Putamen (tissue), 1 donor: ENCODE measurements around the gene PRDM10.

Source experiments
- DNase-seq: peaks from one replicate; pipeline ENCODE4 v3.0.0-alpha.2; 2016; ENCODE audit warnings: low spot score

Gene PRDM10

GRCh38 chr11:129945373-129945772, 57.3 kb downstream of the PRDM10 start:
- no peak for DNase-seq

- DNase-seq, result no peak
These were observed 57.9 kb downstream of the PRDM10 start for GRCh38 chr11:129944696-129945095.

GRCh38 chr11:129943036-129943435, 59.6 kb downstream of the PRDM10 start:
- no peak for DNase-seq

- DNase-seq, result no peak
These were observed 63.1 kb downstream of the PRDM10 start for GRCh38 chr11:129939510-129939909.

GRCh38 chr11:129938764-129939163, 63.9 kb downstream of the PRDM10 start:
- DNase-seq, result no peak

- DNase-seq, result no peak
These were observed 64.9 kb downstream of the PRDM10 start for GRCh38 chr11:129937592-129938238.

- DNase-seq, result no peak
These were observed 66.9 kb downstream of the PRDM10 start for GRCh38 chr11:129935723-129936122.

- no peak for DNase-seq
These were observed 68.7 kb downstream of the PRDM10 start for GRCh38 chr11:129933891-129934290.

- no peak for DNase-seq
These were observed 69.4 kb downstream of the PRDM10 start for GRCh38 chr11:129933262-129933661.

- DNase-seq, result no peak
These were observed 70.1 kb downstream of the PRDM10 start for GRCh38 chr11:129932381-129933067.

- DNase-seq, result no peak
These were observed 71.9 kb downstream of the PRDM10 start for GRCh38 chr11:129930743-129931142.

GRCh38 chr11:129930296-129930695, 72.3 kb downstream of the PRDM10 start:
- no peak for DNase-seq

- DNase-seq, result no peak
These were observed 72.9 kb downstream of the PRDM10 start for GRCh38 chr11:129929721-129930120.

GRCh38 chr11:129928923-129929692, 73.5 kb downstream of the PRDM10 start:
- DNase-seq, result no peak

- no peak for DNase-seq
These were observed 80.0 kb downstream of the PRDM10 start for GRCh38 chr11:129922674-129923073.

GRCh38 chr11:129918361-129918760, 84.3 kb downstream of the PRDM10 start:
- DNase-seq, result no peak

GRCh38 chr11:129917231-129917630, 85.4 kb downstream of the PRDM10 start:
- no peak for DNase-seq

GRCh38 chr11:129911298-129911697, 91.3 kb downstream of the PRDM10 start:
- DNase-seq, result no peak

GRCh38 chr11:129910360-129910759, 92.3 kb downstream of the PRDM10 start:
- no peak for DNase-seq

GRCh38 chr11:129905402-129905801, 97.2 kb downstream of the PRDM10 start:
- no peak for DNase-seq

- no peak for DNase-seq
These were observed 106.6 kb downstream of the PRDM10 start for GRCh38 chr11:129896062-129896461.

- DNase-seq, result peak; percentile 83
These were observed 107.3 kb downstream of the PRDM10 start, which contains the start of gene NFRKB for GRCh38 chr11:129895126-129896041. NFRKB (minus strand) TSS chr11:129895578; CDS start chr11:129892849, 2,729 bp downstream.
